Neutrophil (primary cell): ENCODE measurements around the gene SCAMP2.

Experiments used
- H3K27ac ChIP-seq: fragments of 200-600 bp; sonication (generic); 2 replicates; pipeline ENCODE4 v1.5.1; 2016; ENCODE audit warnings: mild to moderate bottlenecking, moderate library complexity
- H3K27me3 ChIP-seq: fragments of 200-600 bp; sonication (generic); 2 replicates; pipeline ENCODE4 v1.6.0; 2016; ENCODE audit warnings: mild to moderate bottlenecking
- H3K36me3 ChIP-seq: fragments of 200-600 bp; sonication (generic); 2 replicates; pipeline ENCODE4 v1.5.1; 2017
- H3K4me1 ChIP-seq, 2 experiments: fragments of 200-600 bp in 1 of 2; sonication (generic) in 1 of 2; 1 replicate in 1 of 2; 2 replicates in 1 of 2; pipeline versions ENCODE4 v1.5.1 to v1.6.1; 2013 to 2016; ENCODE audit warnings: low read depth in 1 of 2, low read length in 1 of 2, mild to moderate bottlenecking in 1 of 2, moderate library complexity in 1 of 2; ENCODE audit not compliant: control insufficient read depth in 1 of 2, insufficient read depth in 1 of 2
- H3K4me3 ChIP-seq, 2 experiments: fragments of 200-600 bp in 1 of 2; sonication (generic) in 1 of 2; 1 replicate in 1 of 2; 2 replicates in 1 of 2; pipeline ENCODE4 v1.5.1; 2013 to 2016; ENCODE audit warnings: low read depth in 1 of 2, low read length in 1 of 2, mild to moderate bottlenecking in 1 of 2, moderate library complexity in 1 of 2
- H3K9me3 ChIP-seq: fragments of 200-600 bp; sonication (generic); 2 replicates; pipeline ENCODE4 v1.5.1; 2016
- CTCF ChIP-seq: fragments of 200-600 bp; sonication (generic); IDR thresholded peaks from 2 replicates; pipeline ENCODE4 v1.5.1; 2016; ENCODE audit warnings: antibody characterized with exemption

Gene SCAMP2

GRCh38 chr15:74870436-74871215 is 2.5 kb downstream of the SCAMP2 start:
- Histone ChIP-seq H3K36me3 (no peaks in the 10 kb centered on the region), H3K27me3 (no peaks in the 10 kb centered on the region), H3K27ac (peak overlapping the region; percentile 90), H3K4me3 (peak overlapping the region; percentile 13 to 24), H3K9me3 (no peaks in the 10 kb centered on the region), H3K4me1 (peaks cover 72 to 77% of the 10 kb centered on the region in 2 experiments)
- no peak for TF ChIP-seq CTCF

- no peaks in the 10 kb centered on the region for H3K27me3 ChIP-seq
- H3K4me1 ChIP-seq = peaks cover 72 to 77% of the 10 kb centered on the region in 2 experiments
- peak overlapping the region in 1 of 2 experiments; percentile 6 for H3K4me3 ChIP-seq
- no peak for TF ChIP-seq CTCF
- no peaks in the 10 kb centered on the region for H3K9me3 ChIP-seq
- no peaks in the 10 kb centered on the region for H3K36me3 ChIP-seq
- H3K27ac ChIP-seq = peak overlapping the region; percentile 90
Observed at GRCh38 chr15:74869726-74870407, 3.3 kb downstream of the SCAMP2 start.

DNA sequence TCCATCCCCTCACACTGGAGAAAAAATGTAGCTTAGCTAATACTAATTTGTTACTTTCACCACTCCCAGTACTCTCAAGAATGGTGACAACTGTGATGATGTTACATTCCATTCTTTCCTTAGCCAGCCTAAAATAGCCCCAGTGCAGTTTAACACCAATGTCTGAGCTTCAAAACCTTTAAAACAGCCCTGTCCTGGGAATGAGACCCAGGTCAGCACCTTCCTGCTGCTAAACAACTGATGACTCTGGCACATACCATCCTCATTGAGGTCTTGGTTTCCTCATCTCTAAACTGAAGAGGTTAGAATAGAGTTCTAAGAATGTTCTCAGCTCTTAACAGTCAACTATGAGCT is 3.8 kb downstream of the SCAMP2 start:
- no peak for TF ChIP-seq CTCF
- Histone ChIP-seq H3K4me3 (no peak overlapping the region), H3K27me3 (no peaks in the 10 kb centered on the region), H3K27ac (peak overlapping the region; percentile 90), H3K4me1 (peaks cover 72 to 77% of the 10 kb centered on the region in 2 experiments), H3K36me3 (peaks cover under 1% of the 10 kb centered on the region), H3K9me3 (no peaks in the 10 kb centered on the region)

GRCh38 chr15:74868059-74868458 is 5.1 kb downstream of the SCAMP2 start:
- Histone ChIP-seq H3K4me3 (peak overlapping the region; percentile 9 to 13), H3K27ac (peak overlapping the region; percentile 90), H3K4me1 (peaks cover 64 to 68% of the 10 kb centered on the region in 2 experiments)

GRCh38 chr15:74867466-74868038 is 5.6 kb downstream of the SCAMP2 start:
- Histone ChIP-seq H3K36me3 (peaks cover 6% of the 10 kb centered on the region), H3K9me3 (no peaks in the 10 kb centered on the region), H3K4me1 (peaks cover 62 to 66% of the 10 kb centered on the region in 2 experiments), H3K27me3 (no peaks in the 10 kb centered on the region), H3K27ac (peak overlapping the region; percentile 90), H3K4me3 (no peak overlapping the region)
- no peak for TF ChIP-seq CTCF

More at GRCh38 chr15:74868059-74868458, 5.1 kb downstream of the SCAMP2 start:
- no peaks in the 10 kb centered on the region for H3K27me3 ChIP-seq
- no peaks in the 10 kb centered on the region for H3K9me3 ChIP-seq
- no peak for TF ChIP-seq CTCF
- peaks cover 6% of the 10 kb centered on the region for H3K36me3 ChIP-seq
